ENCODE results near the gene TNRC18.

- no peak for TF ChIP-seq CTCF (conservative IDR thresholded peaks at IDR 0.05; ENCODE audit: low read length)
- TF ChIP-seq EZH2phosphoT487 (IDR thresholded peaks at IDR 0.05; ENCODE audit: borderline replicate concordance) = no peak
Measured at GRCh38 chr7:5357951-5358350, 65.7 kb downstream of the TNRC18 start.
